ENCODE results near the gene DHRS3. TPM values are rescaled to one million over a fixed set of nuclear protein-coding genes. Genes with fewer than 3 reads are reported as not detected.

Gene DHRS3, protein sequence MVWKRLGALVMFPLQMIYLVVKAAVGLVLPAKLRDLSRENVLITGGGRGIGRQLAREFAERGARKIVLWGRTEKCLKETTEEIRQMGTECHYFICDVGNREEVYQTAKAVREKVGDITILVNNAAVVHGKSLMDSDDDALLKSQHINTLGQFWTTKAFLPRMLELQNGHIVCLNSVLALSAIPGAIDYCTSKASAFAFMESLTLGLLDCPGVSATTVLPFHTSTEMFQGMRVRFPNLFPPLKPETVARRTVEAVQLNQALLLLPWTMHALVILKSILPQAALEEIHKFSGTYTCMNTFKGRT
- 100 to 1,000 TPM; 171 to 178 TPM for total RNA-seq

DNA sequence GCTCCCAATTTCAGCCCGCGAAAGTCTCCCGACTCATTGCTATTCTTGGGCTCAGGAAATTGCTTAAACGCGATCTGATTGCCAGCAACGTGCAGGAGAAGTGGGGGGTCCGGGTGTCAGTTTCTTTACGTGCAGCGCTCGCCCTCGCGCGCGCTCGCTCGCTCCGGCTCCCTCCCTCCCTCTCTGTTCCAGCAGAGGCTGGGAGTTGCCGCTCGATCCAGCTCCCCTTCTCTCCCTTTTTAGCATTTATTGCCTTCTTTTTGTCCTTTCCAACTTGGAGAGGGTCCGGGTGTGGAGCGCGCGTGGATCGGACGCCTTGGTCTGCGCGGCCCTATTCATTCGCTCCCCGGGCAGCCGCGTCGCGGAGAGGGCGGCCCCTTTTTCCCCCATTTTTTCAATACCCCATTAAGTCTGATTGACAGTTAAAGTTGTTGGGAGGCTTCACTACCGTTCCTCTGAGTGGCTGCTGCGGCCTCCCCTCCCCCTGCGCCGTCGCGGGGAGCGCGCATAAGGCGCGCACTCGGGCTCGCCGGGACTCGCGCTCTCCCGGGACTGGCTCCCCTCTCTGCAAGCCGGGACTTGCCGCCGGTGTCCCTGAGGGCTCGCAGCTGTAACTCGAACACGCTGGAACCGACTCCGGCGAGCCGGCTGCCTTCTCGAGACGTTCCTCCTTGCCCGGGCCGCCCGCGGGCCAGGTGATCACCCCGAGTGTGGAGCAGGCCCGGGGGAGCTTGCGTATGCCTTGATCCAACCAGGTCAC lies at the start of gene DHRS3:
DHRS3 (minus strand) TSS at position 310 of the 760 bp plus-strand sequence. CDS start 862 bp downstream, outside the sequence.
- peak; percentile 93 for DNase-seq (ENCODE audit: low spot score)
- under 1% methylated on average over 69 of the region's 69 CpGs for WGBS
- Histone ChIP-seq H3K9me3 (no peaks in the 10 kb centered on the region), H3K36me3 (no peaks in the 10 kb centered on the region), H3K4me3 (peak within 1 kb of the TSS; percentile 85 to 93), H3K27me3 (replicated peaks; ENCODE audit: insufficient read depth) (no peaks in the 10 kb centered on the region), H3K4me1 (replicated peaks) (peaks cover 19% of the 10 kb centered on the region), H3K27ac (peak within 1 kb of the TSS; percentile 98)
- intact Hi-C loops (cut with DNase I): loop anchor here (2.0 kb wide), 4 partner anchors 21 to 303 kb away; no protein-coding TSS in a partner anchor
- peak; percentile 79 for TF ChIP-seq POLR2A (IDR thresholded peaks at IDR 0.05)
- TF ChIP-seq POLR2AphosphoS5 (IDR thresholded peaks at IDR 0.05): peak; percentile 89
- TF ChIP-seq, protein P1, sequence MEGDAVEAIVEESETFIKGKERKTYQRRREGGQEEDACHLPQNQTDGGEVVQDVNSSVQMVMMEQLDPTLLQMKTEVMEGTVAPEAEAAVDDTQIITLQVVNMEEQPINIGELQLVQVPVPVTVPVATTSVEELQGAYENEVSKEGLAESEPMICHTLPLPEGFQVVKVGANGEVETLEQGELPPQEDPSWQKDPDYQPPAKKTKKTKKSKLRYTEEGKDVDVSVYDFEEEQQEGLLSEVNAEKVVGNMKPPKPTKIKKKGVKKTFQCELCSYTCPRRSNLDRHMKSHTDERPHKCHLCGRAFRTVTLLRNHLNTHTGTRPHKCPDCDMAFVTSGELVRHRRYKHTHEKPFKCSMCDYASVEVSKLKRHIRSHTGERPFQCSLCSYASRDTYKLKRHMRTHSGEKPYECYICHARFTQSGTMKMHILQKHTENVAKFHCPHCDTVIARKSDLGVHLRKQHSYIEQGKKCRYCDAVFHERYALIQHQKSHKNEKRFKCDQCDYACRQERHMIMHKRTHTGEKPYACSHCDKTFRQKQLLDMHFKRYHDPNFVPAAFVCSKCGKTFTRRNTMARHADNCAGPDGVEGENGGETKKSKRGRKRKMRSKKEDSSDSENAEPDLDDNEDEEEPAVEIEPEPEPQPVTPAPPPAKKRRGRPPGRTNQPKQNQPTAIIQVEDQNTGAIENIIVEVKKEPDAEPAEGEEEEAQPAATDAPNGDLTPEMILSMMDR (IDR thresholded peaks at IDR 0.05): peak in 1 of 4 experiments; percentile 32

DNA sequence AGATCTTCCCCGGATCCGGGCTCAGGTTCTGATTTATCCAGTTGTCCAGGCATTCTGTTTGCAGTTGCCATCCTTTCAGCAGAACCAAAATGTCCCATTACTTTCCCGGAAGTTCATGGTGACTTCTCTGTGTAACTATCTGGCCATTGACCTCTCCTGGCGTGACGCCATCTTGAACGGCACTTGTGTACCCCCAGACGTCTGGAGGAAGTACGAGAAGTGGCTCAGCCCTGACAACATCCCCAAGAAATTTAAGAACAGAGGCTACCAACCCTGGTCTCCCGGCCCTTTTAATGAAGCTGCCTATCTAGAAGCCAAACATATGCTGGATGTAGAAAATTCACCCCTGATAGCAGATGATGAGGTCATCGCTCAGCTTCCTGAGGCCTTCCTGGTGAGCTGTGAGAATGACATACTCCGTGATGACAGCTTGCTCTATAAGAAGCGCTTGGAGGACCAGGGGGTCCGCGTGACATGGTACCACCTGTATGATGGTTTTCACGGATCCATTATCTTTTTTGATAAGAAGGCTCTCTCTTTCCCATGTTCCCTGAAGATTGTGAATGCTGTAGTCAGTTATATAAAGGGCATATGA lies 48.2 kb upstream of the DHRS3 start:
- WGBS: 92% methylated on average over 15 of the region's 15 CpGs
- Histone ChIP-seq H3K27me3 (replicated peaks; ENCODE audit: insufficient read depth) (no peaks in the 10 kb centered on the region), H3K9me3 (no peaks in the 10 kb centered on the region), H3K27ac (no peak overlapping the region), H3K36me3 (no peaks in the 10 kb centered on the region), H3K4me1 (replicated peaks) (no peaks in the 10 kb centered on the region), H3K4me3 (no peak overlapping the region)
- DNase-seq (ENCODE audit: low spot score): no peak
- no peak for TF ChIP-seq POLR2AphosphoS5 (IDR thresholded peaks at IDR 0.05)
- intact Hi-C loops (cut with DNase I): loop anchor here (10.0 kb wide), 1 partner anchor 541 kb away; no protein-coding TSS in a partner anchor

DNA sequence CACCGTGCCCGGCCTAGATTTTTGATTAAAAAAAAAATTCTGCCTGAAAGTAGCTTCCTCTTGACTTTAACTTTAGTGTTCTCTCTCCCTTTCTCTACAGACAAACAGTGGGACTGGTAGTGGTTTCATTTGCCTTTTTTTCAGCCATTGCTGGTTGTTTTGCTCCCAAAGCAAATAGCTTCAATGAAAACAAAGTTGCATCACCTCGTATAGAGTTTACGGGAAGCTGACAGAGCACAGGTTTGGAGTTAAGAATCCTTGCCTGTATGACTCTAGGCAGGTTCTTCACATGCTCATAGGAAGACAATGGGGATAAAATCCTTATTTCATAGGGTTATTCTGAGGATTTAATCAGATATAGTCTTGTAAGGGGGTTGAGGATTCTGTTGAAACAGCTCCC lies 47.5 kb upstream of the DHRS3 start:
- no peak overlapping the region for H3K4me3 ChIP-seq
- no peaks in the 10 kb centered on the region for H3K27me3 ChIP-seq (replicated peaks; ENCODE audit: insufficient read depth)
- intact Hi-C loops (cut with DNase I): loop anchor here (10.0 kb wide), 1 partner anchor 541 kb away; no protein-coding TSS in a partner anchor
- no peaks in the 10 kb centered on the region for H3K4me1 ChIP-seq (replicated peaks)
- TF ChIP-seq POLR2AphosphoS5 (IDR thresholded peaks at IDR 0.05): no peak
- TF ChIP-seq, protein P1 (IDR thresholded peaks at IDR 0.05): no peak
- no peak for TF ChIP-seq POLR2A (IDR thresholded peaks at IDR 0.05)
- no peaks in the 10 kb centered on the region for H3K36me3 ChIP-seq
- 63% methylated on average over 4 of the region's 4 CpGs for WGBS
- no peaks in the 10 kb centered on the region for H3K9me3 ChIP-seq
- no peak for DNase-seq (ENCODE audit: low spot score)
- H3K27ac ChIP-seq: no peak overlapping the region

DNA sequence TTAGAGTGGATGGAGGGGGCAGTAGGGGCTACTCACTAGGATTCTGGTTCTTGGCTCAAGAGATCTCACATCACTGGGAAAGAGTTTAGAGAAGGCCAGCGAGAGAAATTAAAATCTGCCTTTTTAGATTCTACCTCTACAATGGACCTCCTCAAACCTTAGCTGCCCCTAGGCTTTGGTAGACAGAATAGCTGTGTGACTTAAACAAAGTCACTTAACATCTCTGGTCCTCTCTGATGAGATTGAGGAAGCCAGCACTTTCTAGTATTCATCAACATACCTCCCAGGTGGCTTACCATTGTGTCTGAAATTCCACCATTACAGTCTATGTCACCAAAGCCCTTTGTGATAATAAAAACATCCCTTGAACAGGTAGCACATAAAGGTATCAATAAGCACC lies 44.5 kb upstream of the DHRS3 start:
- H3K4me3 ChIP-seq: no peak overlapping the region
- WGBS: 100% methylated on average over 1 of the region's 1 CpG
- DNase-seq (ENCODE audit: low spot score): no peak
- H3K4me1 ChIP-seq (replicated peaks): no peaks in the 10 kb centered on the region
- no peaks in the 10 kb centered on the region for H3K9me3 ChIP-seq
- no peaks in the 10 kb centered on the region for H3K36me3 ChIP-seq
- H3K27me3 ChIP-seq (replicated peaks; ENCODE audit: insufficient read depth): no peaks in the 10 kb centered on the region
- TF ChIP-seq, protein P1 (IDR thresholded peaks at IDR 0.05): no peak
- TF ChIP-seq POLR2A (IDR thresholded peaks at IDR 0.05): no peak
- no peak for TF ChIP-seq POLR2AphosphoS5 (IDR thresholded peaks at IDR 0.05)
- H3K27ac ChIP-seq: no peak overlapping the region
- intact Hi-C loops (cut with DNase I): loop anchor here (10.0 kb wide), 1 partner anchor 538 kb away; no protein-coding TSS in a partner anchor

DNA sequence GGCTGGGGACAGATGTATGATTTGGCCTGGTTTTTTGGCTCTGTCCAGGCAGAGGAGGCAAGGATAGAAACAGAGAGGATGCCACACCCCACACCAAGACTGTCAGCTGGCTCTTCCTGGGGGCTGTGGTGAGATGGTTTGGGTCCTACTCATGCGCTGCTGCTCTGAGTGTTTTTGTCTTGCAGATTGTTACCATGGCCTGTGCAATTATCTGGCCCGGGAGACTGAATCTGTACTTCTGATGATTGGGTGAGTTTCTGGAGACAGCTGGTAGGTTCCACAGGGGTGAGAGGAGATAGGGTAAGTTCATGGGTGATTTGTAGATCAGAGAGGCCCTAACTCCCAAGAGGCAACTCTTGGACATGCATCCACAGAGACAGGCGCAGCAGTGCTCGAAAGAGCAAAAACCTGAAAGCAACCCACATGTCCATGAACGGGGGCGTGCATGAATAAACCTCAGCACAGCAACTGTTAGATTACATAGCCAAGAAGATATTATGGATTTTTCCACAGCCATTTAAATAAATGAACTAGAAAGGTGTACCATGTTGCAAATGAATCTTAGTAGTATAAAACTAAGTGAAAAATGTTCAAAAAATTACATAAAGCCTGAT lies 43.7 kb upstream of the DHRS3 start:
- Histone ChIP-seq H3K4me1 (replicated peaks) (no peaks in the 10 kb centered on the region), H3K36me3 (no peaks in the 10 kb centered on the region), H3K27me3 (replicated peaks; ENCODE audit: insufficient read depth) (no peaks in the 10 kb centered on the region), H3K27ac (no peak overlapping the region), H3K4me3 (no peak overlapping the region), H3K9me3 (no peaks in the 10 kb centered on the region)
- WGBS: 92% methylated on average over 6 of the region's 6 CpGs
- no peak for DNase-seq (ENCODE audit: low spot score)
- intact Hi-C loops (cut with DNase I): loop anchor here (10.0 kb wide), 1 partner anchor 537 kb away; no protein-coding TSS in a partner anchor
- TF ChIP-seq POLR2AphosphoS5 (IDR thresholded peaks at IDR 0.05) (no peak), POLR2A (IDR thresholded peaks at IDR 0.05) (no peak)
- TF ChIP-seq, protein P1 (IDR thresholded peaks at IDR 0.05): no peak
